Activated CD4-positive, alpha-beta T cell treated with anti-CD3 and anti-CD28 coated beads, Interleukin-2, amount 10 ng/mL, durations not matched to agents 24 days and 14 days (primary cell): ENCODE results near the gene IFI35. TPM values are rescaled to one million over a fixed set of nuclear protein-coding genes. Genes with fewer than 3 reads are reported as not detected.
A peak's percentile ranks its signal among the peaks of the same experiment; 100 is the strongest.

Source experiments
- DNase-seq: peaks from one replicate; pipeline ENCODE4 v3.0.0; 2022
- H3K27ac Mint-ChIP-seq: one replicate; pipeline ENCODE4 v1.8.0; 2022; ENCODE audit warnings: mild to moderate bottlenecking, mixed read lengths
- H3K27me3 Mint-ChIP-seq: one replicate; pipeline ENCODE4 v1.8.0; 2022; ENCODE audit warnings: mixed read lengths
- H3K36me3 Mint-ChIP-seq: one replicate; pipeline ENCODE4 v1.8.0; 2022; ENCODE audit warnings: low read depth, mild to moderate bottlenecking, mixed read lengths
- H3K4me1 Mint-ChIP-seq: one replicate; pipeline ENCODE4 v1.8.0; 2021; ENCODE audit warnings: mixed read lengths
- H3K4me3 Mint-ChIP-seq: one replicate; pipeline ENCODE4 v1.8.0; 2022; ENCODE audit warnings: mild to moderate bottlenecking, moderate library complexity, mixed read lengths
- H3K9me3 Mint-ChIP-seq: one replicate; pipeline ENCODE4 v1.8.0; 2021; ENCODE audit warnings: mixed read lengths
- intact Hi-C: fragments of 100-400 bp; cut with micrococcal nuclease; formaldehyde crosslinking; loops from one replicate; pipeline ENCODE4 v1.15.1; 2023
- total RNA-seq: library from RNA; stranded (reverse); gene quantifications from 2 replicates; pipeline ENCODE4 v1.2.3, GENCODE V29; 2022

Gene IFI35
- total RNA-seq, 1 donor from 2014 or later: 51.9 TPM

DNA sequence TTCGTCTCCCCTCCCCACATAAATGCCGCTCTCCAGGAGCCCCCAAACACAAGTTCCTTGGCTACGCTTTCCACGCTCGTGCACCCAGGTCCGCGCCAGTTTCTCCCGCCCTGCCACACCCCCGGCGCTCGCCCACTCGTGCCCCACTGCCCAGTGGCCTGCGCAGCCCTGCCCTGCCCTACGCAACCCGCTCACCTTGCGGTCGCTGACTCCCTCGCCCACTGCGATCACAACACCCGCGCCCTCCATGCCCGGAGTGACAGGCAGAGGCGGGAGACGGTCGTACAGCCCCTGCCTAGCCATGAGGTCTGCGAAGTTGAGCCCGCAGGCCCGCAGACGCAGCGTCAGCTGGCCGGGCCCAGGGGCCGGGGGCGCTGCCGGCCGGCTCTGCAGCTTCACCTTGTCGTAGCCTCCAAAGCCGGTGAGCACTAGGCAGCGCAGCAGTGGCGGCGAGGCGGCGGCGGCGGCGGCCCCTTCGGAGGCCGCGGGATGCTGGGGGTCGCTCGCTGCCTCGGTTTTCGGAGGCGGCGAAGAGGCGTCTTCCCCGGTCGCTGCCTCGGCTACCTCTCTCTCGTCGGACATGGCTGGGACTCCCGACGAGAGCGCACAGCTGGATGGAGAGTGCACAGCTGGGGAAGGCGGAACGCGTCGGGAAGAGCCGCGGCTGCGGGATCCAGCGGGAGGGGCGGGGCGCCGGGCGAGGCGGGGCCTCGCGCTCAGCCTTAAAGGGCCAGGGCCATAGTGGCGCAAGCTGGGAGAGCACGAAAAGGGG is 15.3 kb downstream of the IFI35 start, which contains the start of gene VAT1:
Gene VAT1 (minus strand): TSS at position 645 of the 772 bp plus-strand sequence. CDS start 63 bp downstream, at position 582.
- peak; percentile 90 for DNase-seq
- intact Hi-C loops: loop anchor here (1.0 to 10.0 kb wide), 4 partner anchors 15 to 293 kb away; partner anchors contain the start of genes BRCA1 and TMEM106A

DNA sequence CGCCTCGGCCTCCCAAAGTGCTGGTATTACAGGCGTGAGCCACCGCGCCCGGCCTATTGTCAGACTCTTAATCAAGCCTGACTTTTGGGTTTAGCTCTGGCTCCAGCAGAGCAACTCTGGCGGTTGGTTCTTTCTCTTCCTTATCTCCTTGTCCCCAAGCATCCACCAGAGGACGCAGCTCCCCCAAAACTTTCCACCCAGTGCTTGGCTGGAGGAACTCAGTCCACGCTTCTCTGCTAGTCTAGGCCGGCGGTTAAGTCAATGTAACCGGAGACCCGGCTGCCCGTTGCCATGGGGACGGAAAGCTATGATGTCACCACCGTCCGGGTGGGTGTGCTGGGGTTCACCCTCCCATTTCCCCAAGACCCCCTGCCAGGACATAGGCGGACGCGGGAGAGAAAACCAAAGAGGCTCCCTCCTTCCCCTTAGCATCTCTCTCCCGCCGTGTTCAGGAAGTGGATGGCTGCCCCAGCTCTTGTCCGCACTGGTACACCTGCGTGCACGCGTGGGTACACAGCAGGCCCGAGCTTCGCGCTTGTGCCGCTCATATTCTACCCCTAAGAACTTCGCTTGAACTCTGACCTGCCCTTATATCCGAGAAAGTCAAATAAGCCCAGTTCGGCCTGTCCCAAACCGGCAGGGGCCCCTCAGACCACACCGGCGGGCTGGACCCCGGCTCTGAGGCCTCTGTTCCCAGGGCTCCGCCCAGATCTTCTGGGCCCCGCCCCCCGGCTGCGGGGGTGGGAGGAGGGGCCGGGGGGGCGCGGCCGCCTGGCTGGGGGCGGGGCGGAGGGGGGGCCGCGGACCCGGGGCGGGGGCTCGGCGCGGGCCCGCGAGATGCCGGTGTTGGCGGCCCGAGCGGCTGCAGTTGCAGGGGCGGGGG is 18.1 kb downstream of the IFI35 start, which contains the start of gene RND2:
Gene RND2 (plus strand): TSS at position 825 of the 883 bp plus-strand sequence. CDS start 117 bp downstream, outside the sequence.
- Mint-ChIP-seq H3K36me3 (no peaks in the 10 kb centered on the region), H3K27ac (peak within 1 kb of the TSS; percentile 83), H3K4me3 (peak within 1 kb of the TSS; percentile 89), H3K27me3 (peaks cover 15% of the 10 kb centered on the region), H3K4me1 (peaks cover 19% of the 10 kb centered on the region), H3K9me3 (no peaks in the 10 kb centered on the region)
- DNase-seq: peak; percentile 93
- intact Hi-C loops: loop anchor here (1.0 to 10.0 kb wide), 4 partner anchors 100 to 290 kb away; partner anchors contain the start of genes BRCA1, NBR1 and TMEM106A

More for the DNA sequence above, 15.3 kb downstream of the IFI35 start, which contains the start of gene VAT1:
- peak within 1 kb of the TSS; percentile 48 for H3K27ac Mint-ChIP-seq
- H3K9me3 Mint-ChIP-seq: no peaks in the 10 kb centered on the region
- H3K27me3 Mint-ChIP-seq: peaks cover 14% of the 10 kb centered on the region
- H3K36me3 Mint-ChIP-seq: no peaks in the 10 kb centered on the region
- peaks cover 32% of the 10 kb centered on the region for H3K4me1 Mint-ChIP-seq
- H3K4me3 Mint-ChIP-seq: peak within 1 kb of the TSS; percentile 88

DNA sequence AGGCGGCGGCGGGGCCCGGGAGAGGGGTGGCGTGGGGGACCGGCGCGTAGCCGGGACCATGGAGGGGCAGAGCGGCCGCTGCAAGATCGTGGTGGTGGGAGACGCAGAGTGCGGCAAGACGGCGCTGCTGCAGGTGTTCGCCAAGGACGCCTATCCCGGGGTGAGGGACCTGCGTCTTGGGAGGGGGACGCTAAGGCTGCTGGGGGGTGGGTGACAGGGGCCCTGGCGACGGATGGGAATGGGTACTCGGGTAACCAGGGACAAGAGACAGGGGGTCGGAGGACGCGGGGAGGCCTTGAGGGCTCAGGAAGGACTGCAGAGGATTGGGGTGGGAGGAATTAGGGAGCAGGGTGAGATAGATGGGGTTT is 18.7 kb downstream of the IFI35 start:
- no peak for DNase-seq
- H3K4me3 Mint-ChIP-seq: peak overlapping the region; percentile 78
- no peaks in the 10 kb centered on the region for H3K36me3 Mint-ChIP-seq
- peak overlapping the region; percentile 45 for H3K27ac Mint-ChIP-seq
- no peaks in the 10 kb centered on the region for H3K9me3 Mint-ChIP-seq
- intact Hi-C loops: loop anchor here (10.0 kb wide), 2 partner anchors 100 to 290 kb away; partner anchors contain the start of gene BRCA1
- H3K4me1 Mint-ChIP-seq: peaks cover 15% of the 10 kb centered on the region
- H3K27me3 Mint-ChIP-seq: peaks cover 15% of the 10 kb centered on the region

DNA sequence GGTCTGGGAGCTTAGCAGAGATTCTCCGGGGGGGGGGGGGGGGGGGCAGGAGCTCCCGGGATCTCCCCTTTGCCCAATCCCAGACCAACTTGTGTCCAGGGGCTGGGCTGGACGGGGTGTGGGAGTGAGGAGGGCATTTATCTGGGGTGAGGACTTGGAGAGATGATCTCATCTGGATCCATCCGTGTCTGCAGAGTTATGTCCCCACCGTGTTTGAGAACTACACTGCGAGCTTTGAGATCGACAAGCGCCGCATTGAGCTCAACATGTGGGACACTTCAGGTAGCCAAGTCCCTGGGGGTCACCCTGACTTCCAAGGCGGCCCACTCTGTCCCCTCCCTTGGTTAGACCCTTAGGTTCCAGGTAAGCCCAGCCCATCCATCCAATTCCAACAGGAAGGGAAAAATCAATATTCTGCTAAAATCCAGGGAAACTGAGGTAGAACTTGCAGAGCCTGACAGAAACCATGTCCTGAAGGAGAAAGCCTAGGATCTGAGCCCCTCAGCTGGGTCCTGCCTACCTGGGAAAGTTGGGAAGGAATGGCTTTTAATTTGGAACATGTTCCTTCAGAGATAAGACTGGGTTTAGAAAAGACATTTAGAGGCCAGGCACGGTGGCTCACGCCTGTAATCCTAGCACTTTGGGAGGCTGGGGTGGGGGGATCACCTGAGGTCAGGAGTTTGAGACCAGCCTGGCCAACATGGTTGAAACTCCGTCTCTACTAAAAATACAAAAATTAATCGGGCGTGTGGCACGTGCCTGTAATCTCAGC is 19.4 kb downstream of the IFI35 start:
- DNase-seq: no peak
- Mint-ChIP-seq H3K27ac (no peak overlapping the region), H3K27me3 (peaks cover 15% of the 10 kb centered on the region), H3K36me3 (no peaks in the 10 kb centered on the region), H3K4me1 (peaks cover 14% of the 10 kb centered on the region), H3K9me3 (no peaks in the 10 kb centered on the region), H3K4me3 (peak overlapping the region; percentile 78)
- intact Hi-C loops: loop anchor here (10.0 kb wide), 2 partner anchors 99 to 289 kb away; partner anchors contain the start of gene BRCA1

- Mint-ChIP-seq H3K4me3 (no peak overlapping the region), H3K4me1 (peaks cover 11% of the 10 kb centered on the region), H3K9me3 (no peaks in the 10 kb centered on the region), H3K27ac (no peak overlapping the region), H3K36me3 (no peaks in the 10 kb centered on the region), H3K27me3 (peaks cover 14% of the 10 kb centered on the region)
- no peak for DNase-seq
- intact Hi-C loops: loop anchor here (10.0 kb wide), 2 partner anchors 98 to 288 kb away; partner anchors contain the start of gene BRCA1
Observed at GRCh38 chr17:43026595-43026994, 20.0 kb downstream of the IFI35 start.

DNA sequence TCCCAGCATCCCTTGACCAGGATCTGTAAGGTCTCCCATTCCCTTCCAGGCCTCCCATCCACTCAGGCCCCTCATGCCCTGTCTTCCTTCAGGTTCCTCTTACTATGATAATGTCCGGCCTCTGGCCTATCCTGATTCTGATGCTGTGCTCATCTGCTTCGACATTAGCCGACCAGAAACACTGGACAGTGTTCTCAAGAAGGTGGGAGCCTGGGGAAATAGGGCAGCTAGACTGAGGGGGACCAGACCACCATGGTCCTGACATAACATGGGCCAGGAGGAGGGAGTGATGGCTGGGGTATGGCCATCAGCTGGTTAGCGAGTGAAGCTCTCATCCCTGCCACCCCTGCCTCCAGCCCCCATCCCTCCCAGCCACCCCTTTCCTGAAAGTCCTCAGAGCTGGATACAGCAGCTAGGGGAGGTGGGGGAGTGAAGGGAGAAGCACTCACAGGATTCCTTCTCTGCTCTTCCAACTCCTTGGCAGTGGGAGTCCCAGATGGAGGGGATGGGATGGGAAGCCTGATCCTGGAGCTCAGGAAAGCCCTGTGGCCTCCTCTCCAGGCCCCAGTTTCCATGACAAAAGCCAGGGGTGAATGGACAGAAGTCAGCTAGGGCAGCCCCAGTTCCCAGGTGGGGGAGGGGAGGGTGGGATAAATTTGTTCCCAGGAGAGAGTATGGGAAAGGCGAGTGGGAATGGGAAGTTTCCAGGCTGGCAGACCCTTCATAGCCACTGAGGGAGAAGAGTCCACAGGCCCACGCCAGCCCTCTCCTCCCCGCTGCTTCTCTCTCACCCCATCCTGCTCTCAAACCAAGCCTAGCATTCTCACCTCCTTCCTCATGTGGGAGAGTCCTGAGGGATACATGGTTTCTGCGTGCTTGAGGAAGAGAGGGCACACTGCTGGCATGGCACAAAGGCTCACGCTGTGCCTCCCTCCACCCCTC is 20.8 kb downstream of the IFI35 start:
- Mint-ChIP-seq H3K27me3 (peaks cover 14% of the 10 kb centered on the region), H3K36me3 (no peaks in the 10 kb centered on the region), H3K9me3 (no peaks in the 10 kb centered on the region), H3K27ac (no peak overlapping the region), H3K4me3 (no peak overlapping the region), H3K4me1 (peaks cover 11% of the 10 kb centered on the region)
- DNase-seq: no peak
- intact Hi-C loops: loop anchor here (10.0 kb wide), 2 partner anchors 97 to 287 kb away; partner anchors contain the start of gene BRCA1

DNA sequence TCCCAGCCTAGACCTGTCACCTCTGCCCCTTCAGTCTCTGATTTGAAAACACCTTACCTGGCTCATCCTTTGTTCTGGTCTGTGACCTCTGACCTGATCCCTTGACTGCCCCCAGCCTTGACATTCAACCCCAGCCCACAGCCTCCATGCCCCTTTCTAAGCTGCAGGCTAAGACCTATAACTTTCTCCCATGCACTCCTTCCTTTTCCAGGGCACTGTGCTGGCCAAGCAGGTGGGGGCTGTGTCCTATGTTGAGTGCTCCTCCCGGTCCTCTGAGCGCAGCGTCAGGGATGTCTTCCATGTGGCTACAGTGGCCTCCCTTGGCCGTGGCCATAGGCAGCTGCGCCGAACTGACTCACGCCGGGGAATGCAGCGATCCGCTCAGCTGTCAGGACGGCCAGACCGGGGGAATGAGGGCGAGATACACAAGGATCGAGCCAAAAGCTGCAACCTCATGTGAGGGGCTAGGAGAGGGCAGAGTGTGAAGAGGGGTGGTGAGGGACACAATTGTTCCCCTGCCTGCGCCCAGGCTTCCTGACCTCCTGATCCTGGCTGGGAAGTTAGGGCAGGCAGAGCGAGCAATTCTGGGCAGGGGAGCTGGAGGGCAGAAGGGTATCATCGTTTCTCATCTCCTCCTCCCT is 21.8 kb downstream of the IFI35 start:
- Mint-ChIP-seq H3K36me3 (no peaks in the 10 kb centered on the region), H3K4me3 (no peak overlapping the region), H3K9me3 (no peaks in the 10 kb centered on the region), H3K27ac (no peak overlapping the region), H3K27me3 (peaks cover 14% of the 10 kb centered on the region), H3K4me1 (peaks cover 11% of the 10 kb centered on the region)
- intact Hi-C loops: loop anchor here (10.0 kb wide), 2 partner anchors 96 to 286 kb away; partner anchors contain the start of gene BRCA1
- DNase-seq: no peak

DNA sequence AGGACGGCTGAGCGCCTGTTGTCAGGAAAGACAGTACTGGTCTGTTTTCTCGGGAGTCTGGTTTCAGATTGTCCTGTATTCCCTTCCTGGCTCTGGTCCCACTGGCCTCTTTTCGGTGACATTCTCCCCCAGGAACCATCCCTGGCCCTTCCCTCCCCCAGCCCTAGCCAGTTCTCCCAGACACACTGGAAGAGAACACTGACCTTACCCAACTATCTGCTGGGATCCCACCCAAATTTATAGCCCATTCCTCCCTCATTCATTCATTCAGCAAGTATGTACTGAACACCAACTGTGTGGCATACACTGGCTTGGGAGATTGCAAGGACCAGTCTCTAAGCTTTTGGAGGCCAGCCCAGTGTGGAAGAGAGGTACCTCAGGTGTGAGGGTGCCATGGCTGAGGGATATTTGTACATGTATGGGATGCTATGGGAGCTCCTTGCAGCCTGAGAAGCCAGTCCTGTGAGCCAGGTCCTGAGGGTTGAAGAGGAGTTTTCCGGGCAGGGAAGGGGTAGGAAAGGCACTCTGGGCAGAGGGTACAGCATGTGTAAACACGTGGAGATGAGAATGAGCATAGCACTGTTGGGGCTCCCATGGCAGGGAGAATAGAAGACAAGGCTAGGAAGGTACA is 23.7 kb downstream of the IFI35 start:
- intact Hi-C loops: no loop called here
- no peak for DNase-seq
- Mint-ChIP-seq H3K27me3 (peaks cover 6% of the 10 kb centered on the region), H3K4me3 (no peak overlapping the region), H3K27ac (no peak overlapping the region), H3K9me3 (no peaks in the 10 kb centered on the region), H3K4me1 (peaks cover 3% of the 10 kb centered on the region), H3K36me3 (no peaks in the 10 kb centered on the region)

GRCh38 chr17:43031666-43032065 is 25.1 kb downstream of the IFI35 start:
- Mint-ChIP-seq H3K27ac (no peak overlapping the region), H3K27me3 (peaks cover 1% of the 10 kb centered on the region), H3K9me3 (no peaks in the 10 kb centered on the region), H3K4me3 (no peak overlapping the region), H3K36me3 (no peaks in the 10 kb centered on the region), H3K4me1 (no peaks in the 10 kb centered on the region)
- intact Hi-C loops: no loop called here
- no peak for DNase-seq

DNA sequence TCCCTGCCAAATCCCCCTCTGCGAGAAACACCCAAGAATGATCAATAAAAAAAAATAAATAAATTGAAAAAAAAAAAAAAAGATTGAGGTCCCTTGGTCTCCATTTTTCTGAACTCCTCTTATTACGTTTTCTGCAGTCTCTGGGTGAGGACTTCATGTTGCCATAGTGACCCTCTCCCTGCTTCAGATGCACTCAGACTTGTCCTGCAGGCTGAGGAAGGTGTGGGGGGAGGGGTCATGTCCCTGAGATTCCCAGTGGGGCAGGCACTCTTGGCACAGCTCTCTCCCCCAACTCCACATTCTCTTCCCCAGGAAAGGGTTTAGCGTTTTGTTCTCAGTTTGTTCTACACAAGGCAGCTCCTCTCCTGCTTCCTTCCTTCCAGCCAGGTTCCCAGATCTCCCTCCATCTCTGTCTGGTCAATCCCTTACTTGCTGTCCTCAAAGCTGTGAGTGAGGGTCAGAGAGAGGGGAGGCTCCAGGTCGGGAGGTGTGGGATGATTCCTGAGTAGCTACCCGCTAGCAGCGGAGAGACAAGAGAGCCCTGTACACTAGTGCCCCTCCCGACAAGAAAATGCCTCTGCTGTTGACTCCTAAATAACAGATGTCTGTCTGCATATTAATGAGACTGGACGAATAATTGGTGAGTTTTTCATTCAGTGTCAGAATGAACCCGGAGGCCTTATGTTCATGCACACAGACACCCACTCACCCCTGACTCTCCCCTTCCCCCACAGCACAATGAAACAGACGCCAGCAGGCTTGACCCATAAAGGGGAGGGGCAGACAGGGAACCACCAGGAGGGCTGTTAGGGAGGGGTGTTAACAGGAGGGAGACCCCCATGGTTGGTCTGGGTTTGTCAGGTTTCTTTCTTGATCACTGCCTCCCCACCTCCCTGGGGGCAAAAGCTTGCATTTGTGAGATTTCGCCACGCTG is 27.6 kb downstream of the IFI35 start:
- no peak for DNase-seq
- no peaks in the 10 kb centered on the region for H3K9me3 Mint-ChIP-seq
- H3K27me3 Mint-ChIP-seq: no peaks in the 10 kb centered on the region
- no peaks in the 10 kb centered on the region for H3K36me3 Mint-ChIP-seq
- no peak overlapping the region for H3K27ac Mint-ChIP-seq
- intact Hi-C loops: no loop called here
- H3K4me1 Mint-ChIP-seq: no peaks in the 10 kb centered on the region
- no peak overlapping the region for H3K4me3 Mint-ChIP-seq

DNA sequence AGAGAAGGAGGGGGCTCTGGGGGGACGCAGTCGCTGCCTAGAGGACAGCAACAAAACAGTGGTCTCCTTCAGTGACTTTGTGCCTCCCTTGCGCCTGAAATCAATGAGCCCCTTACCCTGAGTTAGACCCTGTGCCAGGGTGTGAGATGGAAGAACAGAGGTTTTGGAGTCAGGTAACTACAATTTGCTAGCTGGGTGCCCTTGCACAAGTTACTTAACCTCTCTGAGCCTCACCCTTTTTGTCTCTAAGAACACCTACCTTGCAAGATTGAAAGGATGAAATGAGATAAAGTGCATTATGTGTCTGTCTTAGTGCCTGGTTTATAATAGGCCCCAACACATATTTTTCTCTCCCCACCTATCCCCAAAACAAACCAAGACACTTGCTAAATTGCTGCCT is 28.3 kb downstream of the IFI35 start:
- DNase-seq: no peak
- H3K4me1 Mint-ChIP-seq: no peaks in the 10 kb centered on the region
- no peaks in the 10 kb centered on the region for H3K36me3 Mint-ChIP-seq
- no peaks in the 10 kb centered on the region for H3K9me3 Mint-ChIP-seq
- no peak overlapping the region for H3K27ac Mint-ChIP-seq
- no peaks in the 10 kb centered on the region for H3K27me3 Mint-ChIP-seq
- intact Hi-C loops: no loop called here
- H3K4me3 Mint-ChIP-seq: no peak overlapping the region
